ENCODE results near the gene EHD4.

EHD4 gene

GRCh38 chr15:41847981-41848380 lies 124.4 kb downstream of the EHD4 start:
- H3K36me3 ChIP-seq (replicated peaks; ENCODE audit: insufficient read depth, low read length): no peaks in the 10 kb centered on the region
- no peaks in the 10 kb centered on the region for H3F3A ChIP-seq (ENCODE audit: insufficient read depth, low read length)
- H4K20me1 ChIP-seq (ENCODE audit: insufficient read depth, low read length): no peaks in the 10 kb centered on the region
- no peaks in the 10 kb centered on the region for H3K79me2 ChIP-seq (ENCODE audit: low read length)
- no peak overlapping the region for H3K4me2 ChIP-seq (ENCODE audit: low read depth, low read length)
- TF ChIP-seq CTCF (IDR thresholded peaks at IDR 0.05; ENCODE audit: low read length): no peak
- TF ChIP-seq EZH2 (optimal IDR thresholded peaks at IDR 0.05; ENCODE audit: low read depth, low read length): no peak
- TF ChIP-seq EZH2phosphoT487 (IDR thresholded peaks at IDR 0.05; ENCODE audit: low read length): no peak
- DNase-seq: no peak
- H3K9me2 ChIP-seq (replicated peaks; ENCODE audit: insufficient read depth, low read length): no peaks in the 10 kb centered on the region
- no peaks in the 10 kb centered on the region for H3K9me3 ChIP-seq (replicated peaks; ENCODE audit: insufficient read depth, low read length)
- H3K4me3 ChIP-seq (ENCODE audit: low read length): no peak overlapping the region
- H3K27me3 ChIP-seq (replicated peaks; ENCODE audit: insufficient read depth, low read length): no peaks in the 10 kb centered on the region; the same call in 1 of the 2 replicates
- no peak overlapping the region for H3K27ac ChIP-seq (ENCODE audit: low read length)
- no peak overlapping the region for H2AFZ ChIP-seq (ENCODE audit: low read length)
- no peaks in the 10 kb centered on the region for H3K4me1 ChIP-seq (ENCODE audit: low read length)
- H3K9ac ChIP-seq (ENCODE audit: low read length): no peak overlapping the region

- Histone ChIP-seq H2AFZ (ENCODE audit: low read length) (no peak overlapping the region), H3K36me3 (replicated peaks; ENCODE audit: insufficient read depth, low read length) (no peaks in the 10 kb centered on the region)
These were observed 125.2 kb downstream of the EHD4 start for GRCh38 chr15:41847206-41847605.

More at GRCh38 chr15:41847206-41847605, 125.2 kb downstream of the EHD4 start:
- H3K4me2 ChIP-seq (ENCODE audit: low read depth, low read length): no peak overlapping the region
- no peaks in the 10 kb centered on the region for H3K79me2 ChIP-seq (ENCODE audit: low read length)
- H3K27me3 ChIP-seq (replicated peaks; ENCODE audit: insufficient read depth, low read length): no peaks in the 10 kb centered on the region; the same call in 1 of the 2 replicates
- TF ChIP-seq EZH2 (optimal IDR thresholded peaks at IDR 0.05; ENCODE audit: low read depth, low read length) (no peak), CTCF (IDR thresholded peaks at IDR 0.05; ENCODE audit: low read length) (no peak), EZH2phosphoT487 (IDR thresholded peaks at IDR 0.05; ENCODE audit: low read length) (no peak)
- no peaks in the 10 kb centered on the region for H3F3A ChIP-seq (ENCODE audit: insufficient read depth, low read length)
- H3K4me3 ChIP-seq (ENCODE audit: low read length): no peak overlapping the region
- no peak for DNase-seq
- no peaks in the 10 kb centered on the region for H3K9me3 ChIP-seq (replicated peaks; ENCODE audit: insufficient read depth, low read length)
- H3K9ac ChIP-seq (ENCODE audit: low read length): no peak overlapping the region
- no peaks in the 10 kb centered on the region for H3K9me2 ChIP-seq (replicated peaks; ENCODE audit: insufficient read depth, low read length)
- no peaks in the 10 kb centered on the region for H3K4me1 ChIP-seq (ENCODE audit: low read length)
- H4K20me1 ChIP-seq (ENCODE audit: insufficient read depth, low read length): no peaks in the 10 kb centered on the region
- no peak overlapping the region for H3K27ac ChIP-seq (ENCODE audit: low read length)

Measured in MM.1S (cell line).